IPS-15b (cell line): Measurements from ENCODE around the gene CLCN4.

ENCODE experiments used
- H3K27me3 ChIP-seq: one replicate; pipeline ENCODE4 v1.6.1; 2013; ENCODE audit warnings: low read length; ENCODE audit not compliant: control insufficient read depth, insufficient read depth
- H3K36me3 ChIP-seq: one replicate; pipeline ENCODE4 v1.6.1; 2013; ENCODE audit warnings: low read length; ENCODE audit not compliant: control insufficient read depth, insufficient read depth
- H3K4me1 ChIP-seq: one replicate; pipeline ENCODE4 v1.6.1; 2013; ENCODE audit warnings: mild to moderate bottlenecking, low read length; ENCODE audit not compliant: control insufficient read depth, insufficient read depth
- H3K4me3 ChIP-seq: one replicate; pipeline ENCODE4 v1.5.1; 2013; ENCODE audit warnings: low read depth, low read length
- H3K9ac ChIP-seq: one replicate; pipeline ENCODE4 v1.6.1; 2013; ENCODE audit warnings: low read depth, mild to moderate bottlenecking, low read length
- H3K9me3 ChIP-seq: one replicate; pipeline ENCODE4 v1.6.1; 2013; ENCODE audit warnings: mild to moderate bottlenecking, low read length; ENCODE audit not compliant: control insufficient read depth, insufficient read depth

Gene CLCN4

DNA sequence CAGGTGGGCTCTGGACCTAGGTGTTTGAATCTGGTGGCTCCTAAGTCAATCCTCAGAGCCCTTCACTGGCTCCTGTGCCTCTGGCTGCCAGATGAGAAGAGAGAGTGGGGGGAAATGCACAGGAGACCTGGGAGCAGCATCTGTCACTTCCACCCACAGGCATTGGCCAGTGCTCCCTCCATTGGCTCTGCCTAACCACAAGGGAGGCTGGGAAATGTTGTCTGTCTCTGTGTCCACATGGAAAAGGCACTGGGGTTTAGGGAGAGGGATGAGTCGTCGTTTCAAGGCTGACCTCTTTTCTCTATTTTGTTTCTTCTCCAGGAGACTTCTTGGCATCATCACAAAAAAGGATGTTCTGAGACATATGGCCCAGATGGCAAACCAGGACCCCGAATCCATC, 76.4 kb downstream of the CLCN4 start:
- no peaks in the 10 kb centered on the region for H3K27me3 ChIP-seq
- H3K9ac ChIP-seq: no peak overlapping the region
- no peaks in the 10 kb centered on the region for H3K36me3 ChIP-seq
- H3K4me3 ChIP-seq: no peak overlapping the region
- peaks cover 2% of the 10 kb centered on the region for H3K9me3 ChIP-seq
- H3K4me1 ChIP-seq: no peaks in the 10 kb centered on the region

DNA sequence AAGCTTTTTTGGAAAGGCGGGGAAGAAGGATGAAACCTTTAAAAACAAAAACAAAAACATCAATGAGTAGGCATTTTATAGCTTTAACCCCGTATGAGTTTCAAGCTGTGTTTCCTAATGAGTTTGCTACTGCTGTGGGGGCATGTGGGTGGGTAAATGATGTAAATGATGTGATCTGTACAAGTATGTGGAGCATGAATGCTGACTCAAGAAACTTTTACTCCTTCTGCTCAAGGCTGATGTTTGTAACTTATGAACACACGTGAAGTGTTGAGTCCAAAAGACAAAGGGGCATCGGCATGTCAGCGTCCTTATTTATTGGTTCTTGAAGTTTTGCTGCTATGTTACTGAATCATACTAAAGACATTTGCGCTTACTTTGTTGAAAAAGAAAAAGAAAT, 76.9 kb downstream of the CLCN4 start:
- no peaks in the 10 kb centered on the region for H3K27me3 ChIP-seq
- no peak overlapping the region for H3K4me3 ChIP-seq

DNA sequence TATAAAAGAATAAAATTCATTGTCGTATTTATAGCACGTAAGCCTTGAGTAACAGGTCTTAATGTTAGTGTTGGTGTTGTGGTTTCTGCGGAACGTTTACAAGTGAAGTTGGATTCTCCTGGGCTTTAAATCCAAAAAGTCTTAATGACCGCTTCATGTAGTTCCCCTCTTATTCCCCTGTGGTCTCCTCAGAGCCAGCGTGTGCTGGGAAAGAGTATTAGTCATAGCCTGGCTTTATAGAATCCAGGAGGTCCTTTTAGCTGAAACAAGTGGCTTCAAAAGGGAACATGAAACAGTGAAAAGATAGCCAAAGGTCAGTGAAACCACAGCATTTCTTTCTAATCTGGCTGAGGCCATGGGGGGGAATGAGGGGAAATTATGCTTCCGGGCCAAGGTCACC, 79.1 kb downstream of the CLCN4 start:
- Histone ChIP-seq H3K9me3 (peaks cover 2% of the 10 kb centered on the region), H3K4me1 (no peaks in the 10 kb centered on the region), H3K4me3 (no peak overlapping the region), H3K36me3 (no peaks in the 10 kb centered on the region), H3K9ac (no peak overlapping the region), H3K27me3 (no peaks in the 10 kb centered on the region)

More for the DNA sequence above, 76.9 kb downstream of the CLCN4 start:
- no peaks in the 10 kb centered on the region for H3K4me1 ChIP-seq
- peaks cover 2% of the 10 kb centered on the region for H3K9me3 ChIP-seq
- H3K36me3 ChIP-seq: no peaks in the 10 kb centered on the region
- H3K9ac ChIP-seq: no peak overlapping the region

DNA sequence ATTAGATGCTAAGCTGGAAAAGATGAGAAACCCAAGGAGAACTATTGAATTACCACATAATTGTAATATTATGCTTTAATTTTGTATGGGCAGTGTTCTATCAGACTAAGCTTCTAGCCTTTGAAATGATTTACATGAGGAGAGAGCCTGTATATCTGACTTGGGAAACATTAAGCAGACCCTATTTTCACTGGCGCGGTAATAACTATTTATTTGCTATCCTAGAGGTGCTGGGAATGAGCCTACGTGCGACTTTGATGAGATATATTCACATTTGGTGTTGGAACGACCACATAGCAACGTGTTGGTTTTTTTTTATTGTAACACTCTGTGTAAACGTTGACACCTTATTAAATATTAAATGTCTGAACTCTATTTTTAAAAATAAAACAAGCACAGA, 80.5 kb downstream of the CLCN4 start:
- no peaks in the 10 kb centered on the region for H3K27me3 ChIP-seq
- H3K9me3 ChIP-seq: peaks cover 2% of the 10 kb centered on the region
- H3K4me1 ChIP-seq: no peaks in the 10 kb centered on the region
- H3K4me3 ChIP-seq: no peak overlapping the region
- no peaks in the 10 kb centered on the region for H3K36me3 ChIP-seq
- H3K9ac ChIP-seq: no peak overlapping the region

DNA sequence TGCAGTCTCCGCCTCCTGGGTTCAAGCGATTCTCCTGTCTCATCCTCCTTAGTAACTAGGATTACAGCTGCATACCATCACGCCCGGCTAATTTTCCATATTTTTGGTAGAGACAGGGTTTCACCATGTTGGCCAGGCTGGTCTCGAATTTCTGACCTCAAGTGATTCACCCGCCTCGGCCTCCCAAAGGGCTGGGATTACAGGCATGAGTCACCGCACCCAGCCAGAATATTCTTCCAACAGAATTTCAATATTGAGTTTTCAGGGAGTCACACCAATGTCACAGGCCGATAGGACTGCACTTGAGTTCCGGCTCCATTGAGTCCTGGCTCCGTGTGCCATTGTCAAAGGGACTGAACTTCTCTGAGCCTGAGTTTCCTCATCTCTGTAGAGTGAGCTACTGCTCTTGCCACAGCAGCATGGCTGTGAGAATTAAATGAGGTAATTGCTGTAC, 82.9 kb downstream of the CLCN4 start:
- Histone ChIP-seq H3K9ac (no peak overlapping the region), H3K9me3 (peaks cover 2% of the 10 kb centered on the region), H3K36me3 (no peaks in the 10 kb centered on the region), H3K27me3 (no peaks in the 10 kb centered on the region), H3K4me3 (no peak overlapping the region), H3K4me1 (no peaks in the 10 kb centered on the region)

DNA sequence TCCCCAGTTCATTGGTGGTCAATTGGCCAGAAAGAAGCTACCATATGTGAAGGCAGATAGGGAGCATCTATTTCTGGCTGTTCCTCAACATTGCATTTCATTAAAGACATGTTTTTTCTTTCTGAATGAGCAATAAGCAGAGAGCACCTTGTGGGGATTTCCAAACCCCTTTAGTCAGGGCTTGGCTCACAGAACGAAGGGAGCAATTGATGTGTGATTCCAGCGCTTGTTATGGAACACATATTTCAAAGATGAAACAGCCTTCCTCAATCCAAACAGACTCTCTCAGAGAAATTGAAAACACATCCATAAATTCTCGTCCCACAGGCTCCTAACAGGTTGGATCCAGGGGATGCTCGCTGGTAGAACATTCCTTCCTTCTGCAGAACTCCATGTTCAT, 84.1 kb downstream of the CLCN4 start:
- Histone ChIP-seq H3K27me3 (no peaks in the 10 kb centered on the region), H3K9me3 (peaks cover 2% of the 10 kb centered on the region), H3K9ac (no peak overlapping the region), H3K4me3 (no peak overlapping the region), H3K4me1 (no peaks in the 10 kb centered on the region), H3K36me3 (no peaks in the 10 kb centered on the region)

DNA sequence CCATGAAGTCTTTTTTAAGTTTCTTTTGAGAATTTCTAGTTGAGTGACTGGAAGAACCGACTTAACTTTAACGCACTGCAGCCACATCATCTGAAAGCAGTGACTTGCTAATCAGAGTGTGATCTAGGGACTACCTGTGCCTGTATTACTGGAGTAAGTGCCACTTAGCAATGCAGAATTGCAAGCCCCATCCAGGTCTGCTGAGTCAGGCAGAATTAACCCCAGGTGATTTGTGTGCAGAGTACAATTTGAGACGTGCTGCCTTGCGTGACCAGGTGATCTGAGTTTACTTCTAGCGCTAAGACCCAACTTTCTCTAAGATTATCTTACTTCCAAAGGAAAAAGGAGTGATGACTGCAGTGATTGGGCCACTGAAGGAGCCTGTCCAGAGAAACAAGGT, 85.3 kb downstream of the CLCN4 start:
- Histone ChIP-seq H3K4me1 (no peaks in the 10 kb centered on the region), H3K9me3 (peaks cover 2% of the 10 kb centered on the region), H3K4me3 (no peak overlapping the region)

DNA sequence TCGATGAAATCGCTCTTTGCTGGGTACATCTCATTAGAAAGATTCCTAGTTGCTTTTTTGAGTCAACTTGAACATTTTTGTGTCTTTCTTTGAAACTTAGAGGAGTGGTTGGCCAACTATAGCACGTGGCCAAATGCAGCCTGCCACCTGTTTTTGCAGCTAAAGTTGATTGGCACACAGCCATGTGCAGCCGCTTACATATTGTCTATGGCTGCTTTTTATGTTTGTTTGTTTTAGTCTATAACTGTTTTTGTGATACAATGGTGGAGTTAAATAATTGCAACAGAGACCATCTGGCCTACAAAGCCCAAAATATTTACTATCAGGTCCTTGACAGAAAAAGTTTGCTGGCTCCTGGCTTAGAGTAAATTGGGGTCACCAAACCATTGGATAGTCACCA, 86.3 kb downstream of the CLCN4 start:
- Histone ChIP-seq H3K4me3 (no peak overlapping the region), H3K27me3 (no peaks in the 10 kb centered on the region), H3K9me3 (no peaks in the 10 kb centered on the region), H3K4me1 (no peaks in the 10 kb centered on the region), H3K9ac (no peak overlapping the region), H3K36me3 (no peaks in the 10 kb centered on the region)

More for the DNA sequence above, 85.3 kb downstream of the CLCN4 start:
- Histone ChIP-seq H3K36me3 (no peaks in the 10 kb centered on the region), H3K9ac (no peak overlapping the region), H3K27me3 (no peaks in the 10 kb centered on the region)

DNA sequence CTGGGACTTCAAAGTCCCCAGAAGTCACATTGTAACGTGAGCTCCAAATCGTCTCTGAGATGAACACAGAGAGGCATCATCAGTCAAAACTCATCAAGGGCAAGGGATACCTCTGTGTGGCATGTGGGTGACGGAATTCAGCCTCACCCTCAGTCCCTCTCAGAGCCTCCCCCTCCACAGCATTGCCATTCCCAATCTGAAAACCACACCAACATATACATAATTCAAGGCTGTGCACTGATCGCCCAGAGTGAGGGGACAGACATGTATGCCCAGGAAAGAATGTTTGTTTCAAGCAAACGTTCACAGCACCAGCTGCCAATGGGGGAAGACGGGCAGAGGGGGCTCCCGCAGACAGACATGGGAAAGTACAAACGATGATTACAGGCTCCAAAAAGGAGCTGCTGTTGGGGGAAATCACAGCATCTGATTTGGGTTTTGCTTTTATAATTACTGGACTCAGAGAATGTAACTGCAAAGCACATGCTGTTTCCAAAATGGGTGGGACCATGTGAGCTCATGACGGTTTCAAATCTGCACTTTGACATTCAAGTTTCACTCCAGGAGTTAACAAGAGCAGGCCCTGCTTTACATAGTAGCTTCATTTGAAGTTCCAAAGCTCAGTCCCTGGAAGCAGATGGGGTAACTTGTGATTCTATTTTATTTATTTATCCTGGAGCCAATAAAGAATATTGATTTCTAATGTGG, 88.3 kb downstream of the CLCN4 start:
- Histone ChIP-seq H3K27me3 (no peaks in the 10 kb centered on the region), H3K4me1 (no peaks in the 10 kb centered on the region), H3K36me3 (no peaks in the 10 kb centered on the region), H3K9ac (no peak overlapping the region), H3K4me3 (no peak overlapping the region), H3K9me3 (no peaks in the 10 kb centered on the region)

DNA sequence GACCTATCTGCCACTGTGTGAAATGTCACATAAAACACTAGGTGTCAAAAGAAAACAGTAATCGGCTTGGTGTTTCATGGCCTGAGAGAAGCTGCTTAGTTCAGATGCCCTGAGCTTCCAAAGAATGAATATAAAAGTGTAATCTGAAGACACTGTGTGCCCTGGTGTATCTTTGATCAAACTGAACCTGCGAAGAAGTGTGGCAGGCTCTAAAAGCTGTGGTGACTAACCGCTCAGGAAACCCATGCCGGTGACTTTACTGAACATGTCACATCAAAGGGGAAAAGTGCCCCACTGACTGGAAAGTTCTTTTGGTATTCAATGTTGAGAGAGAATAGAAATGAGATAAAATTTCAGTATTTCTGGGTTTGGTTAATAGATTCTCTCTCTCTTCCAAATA, 89.1 kb downstream of the CLCN4 start:
- Histone ChIP-seq H3K36me3 (no peaks in the 10 kb centered on the region), H3K9ac (no peak overlapping the region), H3K4me1 (no peaks in the 10 kb centered on the region), H3K9me3 (no peaks in the 10 kb centered on the region), H3K27me3 (no peaks in the 10 kb centered on the region), H3K4me3 (no peak overlapping the region)

DNA sequence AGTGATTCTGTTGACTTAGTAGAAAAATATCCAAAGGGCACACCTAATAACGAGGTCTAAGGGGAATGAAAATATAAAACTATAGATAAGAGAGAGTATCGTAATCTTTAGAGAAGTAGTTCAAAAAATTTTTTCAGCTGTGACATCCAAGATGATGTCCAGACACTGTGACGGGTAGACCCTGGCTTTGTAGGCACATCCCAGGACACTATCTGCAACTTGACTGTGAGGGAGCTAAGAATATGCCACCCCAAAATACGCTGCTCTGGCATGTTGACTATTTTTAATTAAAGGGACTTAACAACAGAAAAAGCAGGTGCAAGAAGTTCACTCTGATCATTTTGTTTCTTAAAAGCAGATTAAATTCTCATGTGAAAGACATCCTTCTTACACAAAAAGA, 89.5 kb downstream of the CLCN4 start:
- Histone ChIP-seq H3K9me3 (no peaks in the 10 kb centered on the region), H3K9ac (no peak overlapping the region), H3K4me1 (no peaks in the 10 kb centered on the region), H3K27me3 (no peaks in the 10 kb centered on the region), H3K4me3 (no peak overlapping the region), H3K36me3 (no peaks in the 10 kb centered on the region)

DNA sequence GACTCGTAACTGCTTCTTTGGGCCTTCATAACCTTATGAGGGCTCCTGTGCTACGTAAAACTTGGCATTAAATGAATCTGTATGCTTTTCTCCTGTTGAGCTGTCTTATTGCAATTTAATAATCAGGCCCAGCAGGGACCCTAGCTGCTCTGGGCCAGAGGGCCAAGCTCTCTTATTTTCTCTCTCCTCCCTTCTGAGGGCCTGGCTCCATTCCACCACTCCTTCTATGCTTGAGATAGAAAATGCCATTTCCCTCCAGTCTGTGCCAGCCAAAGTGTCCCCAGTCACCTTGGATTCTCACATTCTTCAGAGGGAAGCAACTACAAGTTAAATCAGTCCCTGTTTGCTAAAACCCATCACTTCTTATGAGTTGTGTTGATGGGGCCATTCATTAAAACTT, 90.1 kb downstream of the CLCN4 start:
- Histone ChIP-seq H3K27me3 (no peaks in the 10 kb centered on the region), H3K4me1 (no peaks in the 10 kb centered on the region), H3K4me3 (no peak overlapping the region), H3K9ac (no peak overlapping the region), H3K9me3 (no peaks in the 10 kb centered on the region), H3K36me3 (no peaks in the 10 kb centered on the region)
